Trophoblast cell (in vitro differentiated cells and primary cell): ENCODE measurements around the gene CTNNA3.

Source experiments
- DNase-seq, 2 donors: peaks; one replicate each; pipeline ENCODE4 v3.0.0-alpha.2; 2016
- H2AFZ ChIP-seq: 2 replicates; pipeline ENCODE4 v1.6.1; 2013; ENCODE audit warnings: low read length, moderate library complexity, mild to moderate bottlenecking; ENCODE audit not compliant: insufficient read depth, poor library complexity
- H2AK5ac ChIP-seq: 2 replicates; pipeline ENCODE4 v1.6.1; 2013; ENCODE audit warnings: mild to moderate bottlenecking, low read length
- H2BK120ac ChIP-seq: 2 replicates; pipeline ENCODE4 v1.6.1; 2013; ENCODE audit warnings: low read length, mild to moderate bottlenecking, moderate library complexity; ENCODE audit not compliant: insufficient read depth, poor library complexity
- H2BK12ac ChIP-seq: 2 replicates; pipeline ENCODE4 v1.6.1; 2013; ENCODE audit warnings: mild to moderate bottlenecking, low read length, moderate library complexity
- H2BK5ac ChIP-seq: 2 replicates; pipeline ENCODE4 v1.6.1; 2013; ENCODE audit warnings: low read length, low read depth, moderate library complexity, mild to moderate bottlenecking; ENCODE audit not compliant: poor library complexity
- H3K14ac ChIP-seq: 2 replicates; pipeline ENCODE4 v1.6.1; 2013; ENCODE audit warnings: mild to moderate bottlenecking, low read length
- H3K18ac ChIP-seq: 2 replicates; pipeline ENCODE4 v1.6.1; 2013; ENCODE audit warnings: mild to moderate bottlenecking, low read length
- H3K23ac ChIP-seq: 2 replicates; pipeline ENCODE4 v1.6.1; 2013; ENCODE audit warnings: low read length
- H3K27ac ChIP-seq: 2 replicates; pipeline ENCODE4 v1.5.1; 2013; ENCODE audit warnings: low read depth, mild to moderate bottlenecking, inconsistent platforms, low read length, moderate library complexity
- H3K27me3 ChIP-seq: 2 replicates; pipeline ENCODE4 v1.6.1; 2013; ENCODE audit warnings: inconsistent platforms, mild to moderate bottlenecking, low read length, moderate library complexity; ENCODE audit not compliant: insufficient read depth
- H3K36me3 ChIP-seq, 2 experiments: 1 replicate in 1 of 2; 2 replicates in 1 of 2; pipeline ENCODE4 v1.6.1; 2013; ENCODE audit warnings: low read length in 2 of 2, mild to moderate bottlenecking in 2 of 2, moderate library complexity in 1 of 2; ENCODE audit not compliant: insufficient read depth in 2 of 2, control insufficient read depth in 1 of 2
- H3K4ac ChIP-seq: 2 replicates; pipeline ENCODE4 v1.6.1; 2013; ENCODE audit warnings: low read depth, mild to moderate bottlenecking, low read length, moderate library complexity
- H3K4me1 ChIP-seq, 2 experiments: 1 replicate in 1 of 2; 2 replicates in 1 of 2; pipeline ENCODE4 v1.6.1; 2013; ENCODE audit warnings: low read length in 2 of 2, mild to moderate bottlenecking in 2 of 2, moderate library complexity in 1 of 2; ENCODE audit not compliant: insufficient read depth in 2 of 2, control insufficient read depth in 1 of 2
- H3K4me2 ChIP-seq: 2 replicates; pipeline ENCODE4 v1.6.1; 2013; ENCODE audit warnings: inconsistent platforms, mild to moderate bottlenecking, low read length, moderate library complexity
- H3K4me3 ChIP-seq: 2 replicates; pipeline ENCODE4 v1.5.1; 2013; ENCODE audit warnings: mild to moderate bottlenecking, low read depth, low read length, inconsistent platforms
- H3K79me1 ChIP-seq: one replicate; pipeline ENCODE4 v1.6.1; 2013; ENCODE audit warnings: low read length
- H3K79me2 ChIP-seq: 2 replicates; pipeline ENCODE4 v1.6.1; 2013; ENCODE audit warnings: low read length, mild to moderate bottlenecking; ENCODE audit not compliant: control insufficient read depth, insufficient read depth, poor library complexity
- H3K9ac ChIP-seq: 2 replicates; pipeline ENCODE4 v1.6.1; 2013; ENCODE audit warnings: mild to moderate bottlenecking, low read length
- H3K9me3 ChIP-seq: 2 replicates; pipeline ENCODE4 v1.6.1; 2013; ENCODE audit warnings: low read depth, mild to moderate bottlenecking, control low read depth, inconsistent platforms, low read length; ENCODE audit not compliant: insufficient read depth
- H4K12ac ChIP-seq: 2 replicates; pipeline ENCODE4 v1.6.1; 2013; ENCODE audit warnings: low read depth, mild to moderate bottlenecking, low read length, moderate library complexity
- H4K8ac ChIP-seq: 2 replicates; pipeline ENCODE4 v1.6.1; 2013; ENCODE audit warnings: low read depth, mild to moderate bottlenecking, low read length, moderate library complexity
- H4K91ac ChIP-seq: one replicate; pipeline ENCODE4 v1.6.1; 2013; ENCODE audit warnings: low read depth, mild to moderate bottlenecking, low read length, moderate library complexity
- WGBS: extraction: QIAGEN DNeasy Blood & Tissue Kit; methylation state at CpG from one replicate; pipeline ENCODE4 v1.1.7; 2013; ENCODE audit warnings: missing lambda C conversion rate; ENCODE audit not compliant: insufficient read length, insufficient coverage; ENCODE audit errors: extremely low coverage; 5-methylcytosine and 5-hydroxymethylcytosine counted together

CTNNA3 gene

DNA sequence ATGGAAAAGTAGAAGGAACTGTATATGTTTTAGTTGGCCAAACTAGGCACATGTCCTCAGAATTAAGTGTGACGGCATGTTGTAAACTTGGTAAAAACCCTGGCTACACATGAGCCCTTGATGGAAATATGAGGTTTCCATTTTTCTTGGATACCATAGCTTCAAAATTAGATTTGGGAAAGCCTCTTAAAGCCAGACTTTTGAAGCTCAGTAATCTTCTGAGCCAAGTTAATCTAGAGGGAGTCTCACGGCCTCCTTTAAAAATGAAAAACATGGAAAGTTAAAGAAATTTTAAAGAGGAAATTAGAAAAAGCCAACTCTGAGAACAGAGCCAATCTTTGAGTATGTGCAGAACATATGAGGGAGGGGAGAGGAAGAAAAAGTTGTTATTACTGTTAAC lies 376.0 kb downstream of the CTNNA3 start:
- no CpG with 5 or more reads among the region's 2 CpGs for WGBS
- no peak overlapping the region for H4K12ac ChIP-seq
- no peaks in the 10 kb centered on the region for H3K36me3 ChIP-seq
- DNase-seq, result no peak
- no peaks in the 10 kb centered on the region for H3K79me2 ChIP-seq
- H3K79me1 ChIP-seq, result no peaks in the 10 kb centered on the region
- H4K91ac ChIP-seq, result no peak overlapping the region
- no peak overlapping the region for H2BK12ac ChIP-seq
- H3K9ac ChIP-seq, result no peak overlapping the region
- H4K8ac ChIP-seq, result no peak overlapping the region
- no peaks in the 10 kb centered on the region for H3K9me3 ChIP-seq
- no peak overlapping the region for H2AK5ac ChIP-seq
- no peak overlapping the region for H3K23ac ChIP-seq
- no peak overlapping the region for H3K4me2 ChIP-seq
- H3K14ac ChIP-seq, result no peak overlapping the region
- no peak overlapping the region for H3K4ac ChIP-seq
- no peak overlapping the region for H2BK5ac ChIP-seq
- no peak overlapping the region for H3K4me3 ChIP-seq
- no peak overlapping the region for H2AFZ ChIP-seq
- no peaks in the 10 kb centered on the region for H3K27me3 ChIP-seq
- no peak overlapping the region for H2BK120ac ChIP-seq
- no peak overlapping the region for H3K18ac ChIP-seq
- H3K4me1 ChIP-seq, result no peaks in the 10 kb centered on the region
- H3K27ac ChIP-seq, result no peak overlapping the region

DNA sequence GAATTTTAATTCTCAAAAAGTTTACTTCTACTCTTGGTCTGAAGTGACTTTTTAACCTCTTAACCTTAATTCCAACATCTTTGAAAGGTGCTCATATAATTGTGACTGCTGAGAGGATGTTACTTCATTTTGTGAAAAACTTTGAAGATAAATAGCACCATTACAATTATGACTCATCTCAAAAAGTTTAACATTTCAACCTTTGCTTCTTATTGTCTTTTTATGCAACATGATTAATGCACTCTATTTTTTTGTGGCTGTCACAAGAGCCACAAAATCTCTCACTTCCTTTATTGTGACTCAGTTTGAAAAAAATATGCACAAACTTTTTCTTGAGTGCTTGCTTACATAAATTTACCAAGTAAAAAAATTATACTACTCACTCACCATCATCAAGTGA lies 387.1 kb downstream of the CTNNA3 start:
- no peaks in the 10 kb centered on the region for H3K79me2 ChIP-seq
- H3K14ac ChIP-seq, result no peak overlapping the region
- H3K27me3 ChIP-seq, result no peaks in the 10 kb centered on the region
- no peak overlapping the region for H3K18ac ChIP-seq
- H2AFZ ChIP-seq, result no peak overlapping the region
- H4K8ac ChIP-seq, result no peak overlapping the region
- no peaks in the 10 kb centered on the region for H3K36me3 ChIP-seq
- H4K91ac ChIP-seq, result no peak overlapping the region
- no peak overlapping the region for H2AK5ac ChIP-seq
- no peak overlapping the region for H4K12ac ChIP-seq
- H3K4me2 ChIP-seq, result no peak overlapping the region
- no peaks in the 10 kb centered on the region for H3K9me3 ChIP-seq
- no peak overlapping the region for H2BK5ac ChIP-seq
- H2BK120ac ChIP-seq, result no peak overlapping the region
- no peak overlapping the region for H3K9ac ChIP-seq
- H3K4ac ChIP-seq, result no peak overlapping the region
- no peaks in the 10 kb centered on the region for H3K4me1 ChIP-seq
- no peak overlapping the region for H3K4me3 ChIP-seq
- H3K27ac ChIP-seq, result no peak overlapping the region
- no peak overlapping the region for H2BK12ac ChIP-seq
- H3K79me1 ChIP-seq, result no peaks in the 10 kb centered on the region
- DNase-seq, result no peak
- H3K23ac ChIP-seq, result no peak overlapping the region

- Histone ChIP-seq H2BK120ac (no peak overlapping the region), H4K12ac (no peak overlapping the region)
Measured at GRCh38 chr10:67306588-67307205, 389.3 kb downstream of the CTNNA3 start.

DNA sequence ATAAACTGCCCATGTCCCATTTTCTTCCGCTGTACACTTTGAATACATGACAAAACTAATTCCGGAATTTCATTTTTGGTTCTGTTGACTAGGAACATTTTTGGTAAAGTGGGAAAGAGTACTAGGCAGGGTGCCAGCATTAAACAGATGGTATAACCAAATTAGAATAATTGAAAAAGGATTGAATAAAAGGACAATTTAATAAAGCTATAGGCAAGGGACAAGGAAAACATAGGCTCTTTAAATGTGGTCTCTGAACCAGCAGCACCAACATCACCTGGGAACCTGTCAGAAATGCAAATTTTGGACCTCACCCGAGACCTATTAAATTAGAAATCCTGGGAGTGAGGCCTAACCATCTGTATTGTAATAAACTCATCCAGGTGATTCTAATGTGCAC lies 393.3 kb downstream of the CTNNA3 start:
- Histone ChIP-seq H4K91ac (no peak overlapping the region), H3K18ac (no peak overlapping the region), H3K4me2 (no peak overlapping the region), H2BK5ac (no peak overlapping the region), H2AFZ (no peak overlapping the region), H3K36me3 (no peaks in the 10 kb centered on the region), H3K9ac (no peak overlapping the region), H2BK12ac (no peak overlapping the region), H4K12ac (no peak overlapping the region), H3K27me3 (no peaks in the 10 kb centered on the region), H3K4me3 (no peak overlapping the region), H2BK120ac (no peak overlapping the region), H3K4ac (no peak overlapping the region), H3K4me1 (no peaks in the 10 kb centered on the region), H3K9me3 (no peaks in the 10 kb centered on the region), H3K23ac (no peak overlapping the region), H3K79me2 (no peaks in the 10 kb centered on the region), H4K8ac (no peak overlapping the region), H2AK5ac (no peak overlapping the region), H3K14ac (no peak overlapping the region), H3K27ac (no peak overlapping the region), H3K79me1 (no peaks in the 10 kb centered on the region)
- WGBS, result no CpG with 5 or more reads among the region's 3 CpGs
- DNase-seq, result no peak

More at GRCh38 chr10:67306588-67307205, 389.3 kb downstream of the CTNNA3 start:
- Histone ChIP-seq H4K91ac (no peak overlapping the region), H3K9ac (no peak overlapping the region), H3K79me2 (no peaks in the 10 kb centered on the region), H3K23ac (no peak overlapping the region), H3K36me3 (no peaks in the 10 kb centered on the region), H3K79me1 (no peaks in the 10 kb centered on the region), H3K4me2 (no peak overlapping the region), H2AFZ (no peak overlapping the region), H3K4me3 (no peak overlapping the region), H2AK5ac (no peak overlapping the region), H3K4me1 (no peaks in the 10 kb centered on the region), H3K27ac (no peak overlapping the region), H2BK12ac (no peak overlapping the region), H3K9me3 (no peaks in the 10 kb centered on the region), H3K14ac (no peak overlapping the region), H2BK5ac (no peak overlapping the region), H3K4ac (no peak overlapping the region), H3K27me3 (no peaks in the 10 kb centered on the region), H4K8ac (no peak overlapping the region), H3K18ac (no peak overlapping the region)
- WGBS, result no CpG with 5 or more reads among the region's 2 CpGs
- peak in 1 of 2 donors; percentile 52 for DNase-seq
